ENCODE measurements around the gene ZRANB1.

ZRANB1 gene

DNA sequence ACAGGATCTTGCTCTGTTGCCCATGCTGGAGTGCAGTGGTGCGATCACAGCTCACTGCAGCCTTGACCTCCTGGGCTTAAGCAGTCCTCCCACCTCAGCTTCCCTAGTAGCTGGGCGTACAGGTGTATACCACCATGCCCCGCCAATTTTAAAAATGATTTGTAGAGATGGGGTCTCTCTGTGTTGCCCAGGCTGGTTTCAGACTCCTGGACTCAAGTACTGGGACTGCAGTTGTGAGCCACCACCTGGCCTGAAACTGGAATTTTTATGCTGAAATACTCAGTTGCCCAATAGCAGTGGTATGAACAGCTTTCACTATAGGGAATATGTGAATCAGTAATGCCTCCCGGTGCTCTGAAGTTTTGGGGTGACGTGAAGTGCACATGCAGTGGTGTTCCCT, 7.6 kb downstream of the ZRANB1 start:
- Histone ChIP-seq H3K4me3 (ENCODE audit: low read length) (no peak overlapping the region), H3K27me3 (ENCODE audit: control insufficient read depth, insufficient read depth, low read length) (no peaks in the 10 kb centered on the region), H3K9ac (ENCODE audit: low read length) (no peak overlapping the region), H3K27ac (ENCODE audit: low read length) (no peak overlapping the region), H3K9me3 (ENCODE audit: control insufficient read depth, low read depth, low read length) (no peaks in the 10 kb centered on the region), H3K4me1 (ENCODE audit: control insufficient read depth, low read depth, low read length) (peaks cover 12% of the 10 kb centered on the region), H3K36me3 (ENCODE audit: control insufficient read depth, low read depth, low read length) (no peaks in the 10 kb centered on the region)

DNA sequence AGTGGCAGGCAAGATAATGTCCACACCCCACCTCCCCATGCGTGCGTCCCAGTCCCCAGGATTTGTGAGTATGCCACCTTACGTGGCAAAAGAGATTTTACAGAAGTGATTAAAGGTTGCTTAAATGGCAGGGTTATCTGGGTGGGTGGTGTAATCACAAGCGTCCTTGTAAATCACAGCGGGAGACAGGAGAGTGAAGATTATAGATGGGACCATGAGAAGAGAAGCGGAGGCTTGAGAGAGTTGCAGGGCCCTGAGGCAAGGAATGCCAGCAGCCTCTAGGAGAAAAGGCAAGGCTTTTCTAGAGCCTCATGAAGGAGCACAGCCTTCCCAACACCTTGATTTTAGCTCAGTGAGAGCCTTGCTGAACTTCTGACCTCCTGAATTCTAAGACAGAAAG, 10.2 kb downstream of the ZRANB1 start:
- Histone ChIP-seq H3K9ac (ENCODE audit: low read length) (no peak overlapping the region), H3K27me3 (ENCODE audit: control insufficient read depth, insufficient read depth, low read length) (no peaks in the 10 kb centered on the region), H3K27ac (ENCODE audit: low read length) (no peak overlapping the region), H3K36me3 (ENCODE audit: control insufficient read depth, low read depth, low read length) (no peaks in the 10 kb centered on the region), H3K4me3 (ENCODE audit: low read length) (no peak overlapping the region), H3K9me3 (ENCODE audit: control insufficient read depth, low read depth, low read length) (no peaks in the 10 kb centered on the region), H3K4me1 (ENCODE audit: control insufficient read depth, low read depth, low read length) (no peaks in the 10 kb centered on the region)

DNA sequence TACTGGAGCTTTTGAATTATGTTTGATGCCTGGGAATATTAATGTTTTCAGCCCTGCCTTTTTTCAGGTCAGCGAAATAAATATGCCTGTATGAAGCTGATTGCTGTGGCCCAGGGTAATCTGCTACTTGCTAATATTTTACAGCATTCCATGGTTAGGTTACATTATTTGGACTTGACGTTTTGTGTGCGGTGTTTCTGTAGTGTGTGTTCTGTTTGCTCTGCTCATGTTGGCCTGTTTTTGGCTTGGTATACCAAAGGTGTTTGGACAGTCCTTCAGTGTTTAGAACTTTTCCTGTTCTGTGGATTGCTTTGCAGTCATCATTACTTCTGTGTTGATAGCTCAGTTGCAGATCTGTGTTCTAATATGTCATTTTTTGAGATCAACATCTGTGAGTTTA, 11.5 kb downstream of the ZRANB1 start:
- no peak overlapping the region for H3K27ac ChIP-seq (ENCODE audit: low read length)
- H3K27me3 ChIP-seq (ENCODE audit: control insufficient read depth, insufficient read depth, low read length): no peaks in the 10 kb centered on the region
- no peaks in the 10 kb centered on the region for H3K4me1 ChIP-seq (ENCODE audit: control insufficient read depth, low read depth, low read length)
- H3K9me3 ChIP-seq (ENCODE audit: control insufficient read depth, low read depth, low read length): no peaks in the 10 kb centered on the region
- H3K9ac ChIP-seq (ENCODE audit: low read length): no peak overlapping the region
- no peaks in the 10 kb centered on the region for H3K36me3 ChIP-seq (ENCODE audit: control insufficient read depth, low read depth, low read length)
- H3K4me3 ChIP-seq (ENCODE audit: low read length): no peak overlapping the region

DNA sequence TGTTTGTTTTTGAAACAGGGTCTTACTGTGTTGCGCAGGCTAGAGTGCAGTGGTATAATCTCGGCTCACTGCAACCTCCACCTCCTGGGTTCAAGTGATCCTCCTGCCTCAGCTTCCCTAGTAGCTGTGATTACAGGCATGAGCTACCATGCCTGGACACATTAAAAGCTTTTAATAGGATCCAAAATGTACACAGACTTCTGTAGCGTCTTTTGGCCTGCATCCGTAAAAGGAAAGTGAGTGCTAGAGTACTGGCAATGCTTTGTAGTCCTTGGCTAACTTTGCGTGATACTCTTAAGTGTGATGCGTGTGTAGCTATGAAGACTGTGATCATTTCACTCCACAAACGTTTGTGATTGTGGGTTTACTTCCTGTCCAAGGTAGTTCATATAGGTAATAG, 13.3 kb downstream of the ZRANB1 start:
- Histone ChIP-seq H3K27me3 (ENCODE audit: control insufficient read depth, insufficient read depth, low read length) (no peaks in the 10 kb centered on the region), H3K9ac (ENCODE audit: low read length) (no peak overlapping the region), H3K4me3 (ENCODE audit: low read length) (no peak overlapping the region), H3K9me3 (ENCODE audit: control insufficient read depth, low read depth, low read length) (no peaks in the 10 kb centered on the region), H3K27ac (ENCODE audit: low read length) (no peak overlapping the region), H3K36me3 (ENCODE audit: control insufficient read depth, low read depth, low read length) (no peaks in the 10 kb centered on the region), H3K4me1 (ENCODE audit: control insufficient read depth, low read depth, low read length) (no peaks in the 10 kb centered on the region)

DNA sequence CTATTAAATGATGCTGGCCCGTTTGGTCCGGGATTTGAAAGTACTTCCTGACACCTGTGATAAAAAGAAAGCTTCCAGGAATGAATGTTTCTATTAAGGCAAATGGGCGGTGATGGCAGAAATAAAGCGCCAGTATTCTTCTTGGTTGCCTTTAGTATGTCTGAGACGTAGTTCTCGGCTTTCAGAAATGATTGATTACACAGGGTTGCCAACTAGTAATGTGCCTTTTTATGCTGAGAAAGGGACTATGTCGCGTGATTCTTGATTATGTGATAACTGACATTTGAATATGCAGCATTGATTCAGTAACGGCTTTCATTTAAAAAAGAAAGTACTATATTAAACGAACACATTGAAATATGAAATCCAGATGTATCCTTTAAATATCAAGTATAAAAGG, 13.9 kb downstream of the ZRANB1 start:
- H3K4me1 ChIP-seq (ENCODE audit: control insufficient read depth, low read depth, low read length): no peaks in the 10 kb centered on the region
- no peaks in the 10 kb centered on the region for H3K36me3 ChIP-seq (ENCODE audit: control insufficient read depth, low read depth, low read length)
- H3K27me3 ChIP-seq (ENCODE audit: control insufficient read depth, insufficient read depth, low read length): no peaks in the 10 kb centered on the region
- no peak overlapping the region for H3K4me3 ChIP-seq (ENCODE audit: low read length)
- H3K27ac ChIP-seq (ENCODE audit: low read length): no peak overlapping the region
- no peak overlapping the region for H3K9ac ChIP-seq (ENCODE audit: low read length)
- H3K9me3 ChIP-seq (ENCODE audit: control insufficient read depth, low read depth, low read length): no peaks in the 10 kb centered on the region

DNA sequence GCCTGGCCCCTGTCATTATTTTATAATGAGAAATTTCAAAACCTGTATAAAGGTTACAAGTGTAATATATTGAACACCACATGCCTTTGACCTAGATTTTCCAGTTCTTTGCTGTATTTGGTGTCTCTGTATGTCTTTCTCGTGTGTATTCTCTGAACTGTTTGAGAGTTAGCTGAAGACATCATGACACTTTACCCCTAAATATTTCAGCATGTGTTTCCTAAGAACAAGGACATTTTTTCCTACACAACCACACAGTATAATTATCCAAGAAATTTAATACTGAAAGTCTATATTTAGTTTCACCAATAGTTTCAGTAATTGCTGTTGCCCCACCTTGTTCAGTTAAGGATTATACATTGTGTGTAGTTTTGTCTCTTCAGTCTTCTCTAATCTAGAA, 14.8 kb downstream of the ZRANB1 start:
- Histone ChIP-seq H3K27ac (ENCODE audit: low read length) (no peak overlapping the region), H3K4me3 (ENCODE audit: low read length) (no peak overlapping the region), H3K9me3 (ENCODE audit: control insufficient read depth, low read depth, low read length) (no peaks in the 10 kb centered on the region), H3K27me3 (ENCODE audit: control insufficient read depth, insufficient read depth, low read length) (no peaks in the 10 kb centered on the region), H3K9ac (ENCODE audit: low read length) (no peak overlapping the region), H3K4me1 (ENCODE audit: control insufficient read depth, low read depth, low read length) (no peaks in the 10 kb centered on the region), H3K36me3 (ENCODE audit: control insufficient read depth, low read depth, low read length) (no peaks in the 10 kb centered on the region)

DNA sequence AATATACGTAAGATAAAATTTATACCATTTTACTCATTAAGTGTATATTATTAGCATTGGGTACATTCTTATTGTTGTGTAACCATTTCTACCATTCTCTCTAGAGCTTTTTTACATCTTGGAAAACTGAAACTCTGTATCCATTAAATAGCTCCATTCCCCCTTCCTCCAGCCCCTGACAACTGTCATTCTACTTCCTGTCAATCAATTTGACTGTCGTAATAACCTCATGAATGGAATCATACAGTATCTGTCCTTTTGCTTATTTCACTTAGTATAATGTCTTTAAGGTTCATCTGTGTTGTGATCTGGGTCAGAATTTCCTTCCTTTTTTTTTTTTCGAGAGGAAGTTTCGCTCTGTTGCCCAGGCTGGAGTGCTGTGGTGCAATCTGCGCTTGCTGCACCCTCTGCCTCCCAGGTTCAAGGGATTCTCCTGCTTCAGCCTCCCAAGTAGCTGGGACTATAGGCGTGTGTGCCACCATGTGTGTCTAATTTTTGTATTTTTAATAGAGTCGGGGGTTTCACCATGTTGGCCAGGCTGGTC, 15.6 kb downstream of the ZRANB1 start:
- no peak overlapping the region for H3K27ac ChIP-seq (ENCODE audit: low read length)
- no peaks in the 10 kb centered on the region for H3K4me1 ChIP-seq (ENCODE audit: control insufficient read depth, low read depth, low read length)
- no peaks in the 10 kb centered on the region for H3K36me3 ChIP-seq (ENCODE audit: control insufficient read depth, low read depth, low read length)
- H3K4me3 ChIP-seq (ENCODE audit: low read length): no peak overlapping the region
- no peaks in the 10 kb centered on the region for H3K9me3 ChIP-seq (ENCODE audit: control insufficient read depth, low read depth, low read length)
- H3K27me3 ChIP-seq (ENCODE audit: control insufficient read depth, insufficient read depth, low read length): no peaks in the 10 kb centered on the region
- H3K9ac ChIP-seq (ENCODE audit: low read length): no peak overlapping the region

DNA sequence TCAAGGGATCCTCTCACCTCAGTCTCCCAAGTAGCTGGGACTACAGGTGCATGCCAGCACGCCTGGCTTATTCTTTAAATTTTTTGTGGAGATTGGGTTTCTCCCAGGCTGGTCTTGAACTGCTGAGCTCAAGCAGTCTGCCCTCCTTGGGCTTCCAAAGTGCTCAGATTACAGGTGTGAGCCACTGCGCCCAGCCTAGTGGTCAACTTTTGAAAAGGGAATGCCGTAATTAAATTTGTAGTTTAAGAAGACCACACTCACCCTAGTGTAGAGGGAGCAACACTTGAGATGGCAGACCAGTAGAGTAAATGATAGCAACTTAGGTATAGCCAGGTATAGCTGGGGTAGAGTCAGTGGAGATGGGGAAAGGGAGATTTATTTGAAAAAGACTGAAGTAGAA, 17.6 kb downstream of the ZRANB1 start:
- H3K4me1 ChIP-seq (ENCODE audit: control insufficient read depth, low read depth, low read length): no peaks in the 10 kb centered on the region
- no peaks in the 10 kb centered on the region for H3K36me3 ChIP-seq (ENCODE audit: control insufficient read depth, low read depth, low read length)
- no peak overlapping the region for H3K9ac ChIP-seq (ENCODE audit: low read length)
- no peaks in the 10 kb centered on the region for H3K9me3 ChIP-seq (ENCODE audit: control insufficient read depth, low read depth, low read length)
- H3K4me3 ChIP-seq (ENCODE audit: low read length): no peak overlapping the region
- H3K27me3 ChIP-seq (ENCODE audit: control insufficient read depth, insufficient read depth, low read length): no peaks in the 10 kb centered on the region
- H3K27ac ChIP-seq (ENCODE audit: low read length): no peak overlapping the region

DNA sequence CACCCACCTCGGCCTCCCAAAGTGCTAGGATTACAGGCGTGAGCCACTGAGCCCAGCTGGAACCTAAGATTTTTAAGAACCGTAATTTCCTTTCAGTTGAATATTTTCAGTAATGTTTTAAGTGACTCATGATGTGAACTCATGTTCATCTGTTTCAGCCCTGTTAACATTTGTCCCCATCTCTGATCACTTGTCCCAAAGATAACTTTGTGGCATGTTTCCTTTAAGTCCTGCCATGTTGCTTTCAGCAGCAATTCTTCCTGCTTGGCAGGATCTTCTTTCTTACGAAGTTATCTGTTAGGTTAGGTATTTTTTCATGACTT, 19.3 kb downstream of the ZRANB1 start:
- Histone ChIP-seq H3K27ac (ENCODE audit: low read length) (no peak overlapping the region), H3K4me3 (ENCODE audit: low read length) (no peak overlapping the region), H3K36me3 (ENCODE audit: control insufficient read depth, low read depth, low read length) (no peaks in the 10 kb centered on the region), H3K4me1 (ENCODE audit: control insufficient read depth, low read depth, low read length) (no peaks in the 10 kb centered on the region), H3K9me3 (ENCODE audit: control insufficient read depth, low read depth, low read length) (no peaks in the 10 kb centered on the region), H3K9ac (ENCODE audit: low read length) (no peak overlapping the region), H3K27me3 (ENCODE audit: control insufficient read depth, insufficient read depth, low read length) (no peaks in the 10 kb centered on the region)

DNA sequence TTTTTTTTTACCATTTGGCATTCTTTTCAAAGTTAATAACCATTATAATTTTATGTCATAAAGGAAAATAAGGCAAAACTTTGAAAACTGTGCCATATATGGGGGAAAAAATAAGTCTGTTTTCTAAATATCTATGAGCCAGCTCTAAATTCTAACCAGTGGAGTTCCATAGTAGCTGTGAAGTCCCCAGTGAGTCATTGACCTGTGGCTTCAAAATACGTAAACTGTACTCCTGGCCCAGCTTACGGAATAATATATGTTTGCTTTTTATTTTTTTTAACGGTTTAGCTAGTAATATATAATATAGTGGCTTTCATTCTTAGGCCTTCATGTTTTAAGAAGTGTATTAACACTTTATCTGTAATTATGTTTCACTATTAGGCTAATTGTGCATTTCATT, 20.5 kb downstream of the ZRANB1 start:
- no peaks in the 10 kb centered on the region for H3K27me3 ChIP-seq (ENCODE audit: control insufficient read depth, insufficient read depth, low read length)
- no peak overlapping the region for H3K4me3 ChIP-seq (ENCODE audit: low read length)
- no peaks in the 10 kb centered on the region for H3K9me3 ChIP-seq (ENCODE audit: control insufficient read depth, low read depth, low read length)
- H3K27ac ChIP-seq (ENCODE audit: low read length): no peak overlapping the region
- H3K4me1 ChIP-seq (ENCODE audit: control insufficient read depth, low read depth, low read length): no peaks in the 10 kb centered on the region
- H3K36me3 ChIP-seq (ENCODE audit: control insufficient read depth, low read depth, low read length): peaks cover 11% of the 10 kb centered on the region
- H3K9ac ChIP-seq (ENCODE audit: low read length): no peak overlapping the region

DNA sequence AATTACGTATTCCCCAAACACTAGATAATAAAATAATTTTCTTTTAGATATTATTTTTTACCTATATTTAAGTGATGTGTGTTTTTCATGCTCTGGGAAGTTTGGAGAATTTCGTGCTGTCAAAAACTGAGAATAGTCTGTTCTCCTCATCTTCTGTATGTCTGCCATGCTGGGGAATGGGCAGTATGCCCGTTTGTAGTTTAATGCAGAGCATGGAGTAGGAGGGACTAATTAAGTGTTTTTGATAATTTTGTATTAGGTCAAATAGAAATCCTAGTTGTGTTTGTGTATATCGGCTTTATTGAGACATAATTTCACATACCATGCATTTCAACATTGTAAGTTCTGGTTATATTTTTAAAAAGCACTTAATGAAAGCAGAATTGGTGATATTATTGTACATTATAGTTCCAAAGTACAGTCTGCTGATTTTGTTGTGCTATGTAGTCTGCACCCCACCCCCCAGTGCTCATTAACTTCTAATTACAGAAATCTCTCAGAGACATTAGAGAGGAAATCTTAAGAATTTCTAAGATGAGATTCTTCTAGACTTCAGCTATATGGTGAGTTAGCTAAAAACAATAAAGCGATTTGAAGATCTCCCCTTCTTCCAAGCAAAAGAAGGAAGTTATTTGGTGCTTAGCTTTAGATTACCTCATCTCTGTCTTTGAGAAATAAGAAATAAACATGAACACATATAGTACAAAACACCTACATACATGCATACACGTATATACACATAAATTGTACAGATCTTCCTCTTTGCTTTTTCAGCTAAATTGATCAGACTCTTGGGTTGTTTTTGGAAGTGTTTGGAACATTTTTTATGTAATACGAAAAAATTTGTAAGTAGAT, 22.2 kb downstream of the ZRANB1 start:
- Histone ChIP-seq H3K9ac (ENCODE audit: low read length) (no peak overlapping the region), H3K4me3 (ENCODE audit: low read length) (no peak overlapping the region), H3K4me1 (ENCODE audit: control insufficient read depth, low read depth, low read length) (no peaks in the 10 kb centered on the region), H3K27me3 (ENCODE audit: control insufficient read depth, insufficient read depth, low read length) (no peaks in the 10 kb centered on the region), H3K27ac (ENCODE audit: low read length) (no peak overlapping the region), H3K36me3 (ENCODE audit: control insufficient read depth, low read depth, low read length) (peaks cover 17% of the 10 kb centered on the region), H3K9me3 (ENCODE audit: control insufficient read depth, low read depth, low read length) (no peaks in the 10 kb centered on the region)

DNA sequence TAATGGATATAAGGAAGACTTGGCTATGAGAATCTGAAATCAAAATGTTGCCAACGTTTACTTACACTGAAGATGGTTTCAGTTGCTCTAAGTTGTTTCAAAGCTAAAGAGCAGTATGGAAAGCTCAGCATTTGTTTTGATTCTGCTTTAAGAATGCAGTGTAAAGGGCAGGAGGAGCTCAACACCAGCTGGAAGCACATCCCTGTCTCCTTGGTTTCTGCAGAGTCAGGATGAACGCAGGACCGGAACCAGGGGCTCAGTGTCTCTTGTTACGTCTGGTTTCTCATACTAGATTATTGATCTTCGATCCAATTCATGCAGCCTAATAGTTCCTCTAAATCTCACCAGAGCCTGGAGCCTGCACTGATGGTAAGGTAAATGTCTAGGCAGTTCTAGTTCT, 24.1 kb downstream of the ZRANB1 start:
- Histone ChIP-seq H3K9me3 (ENCODE audit: control insufficient read depth, low read depth, low read length) (no peaks in the 10 kb centered on the region), H3K4me3 (ENCODE audit: low read length) (no peak overlapping the region), H3K36me3 (ENCODE audit: control insufficient read depth, low read depth, low read length) (peaks cover 19% of the 10 kb centered on the region), H3K27me3 (ENCODE audit: control insufficient read depth, insufficient read depth, low read length) (no peaks in the 10 kb centered on the region), H3K9ac (ENCODE audit: low read length) (no peak overlapping the region), H3K4me1 (ENCODE audit: control insufficient read depth, low read depth, low read length) (no peaks in the 10 kb centered on the region), H3K27ac (ENCODE audit: low read length) (no peak overlapping the region)

All from iPS-18a (cell line).